NOMO-1 treated with dmso at 0.1 percent for 144 hours (cell line): Measurements from ENCODE around the gene SEZ6.

ENCODE experiments used
- DNase-seq: peaks from one replicate; lab custom pipeline; 2025; ENCODE audit not compliant: unreplicated experiment; lab: John Stamatoyannopoulos, UW

SEZ6 gene

GRCh38 chr17:28907709-28908475, 97.9 kb downstream of the SEZ6 start:
- DNase-seq, result no peak

- no peak for DNase-seq
These were observed 99.0 kb downstream of the SEZ6 start for GRCh38 chr17:28906706-28907438.

- no peak for DNase-seq
These were observed 99.6 kb downstream of the SEZ6 start for GRCh38 chr17:28906276-28906675.
